WI38 (cell line): ENCODE results near the gene ZNRD2.
A peak's percentile ranks its signal among the peaks of the same experiment; 100 is the strongest.

ENCODE experiments used
- H3K4me3 ChIP-seq: 2 replicates; pipeline ENCODE4 v1.5.1; 2011; ENCODE audit warnings: low read depth, mild to moderate bottlenecking, control low read depth, low read length
- TF ChIP-seq, protein P1 (sequence below): IDR thresholded peaks from 2 replicates; pipeline ENCODE4 v1.5.1; 2012; ENCODE audit warnings: low read depth, mild to moderate bottlenecking, control low read depth, low read length

ZNRD2 gene

DNA sequence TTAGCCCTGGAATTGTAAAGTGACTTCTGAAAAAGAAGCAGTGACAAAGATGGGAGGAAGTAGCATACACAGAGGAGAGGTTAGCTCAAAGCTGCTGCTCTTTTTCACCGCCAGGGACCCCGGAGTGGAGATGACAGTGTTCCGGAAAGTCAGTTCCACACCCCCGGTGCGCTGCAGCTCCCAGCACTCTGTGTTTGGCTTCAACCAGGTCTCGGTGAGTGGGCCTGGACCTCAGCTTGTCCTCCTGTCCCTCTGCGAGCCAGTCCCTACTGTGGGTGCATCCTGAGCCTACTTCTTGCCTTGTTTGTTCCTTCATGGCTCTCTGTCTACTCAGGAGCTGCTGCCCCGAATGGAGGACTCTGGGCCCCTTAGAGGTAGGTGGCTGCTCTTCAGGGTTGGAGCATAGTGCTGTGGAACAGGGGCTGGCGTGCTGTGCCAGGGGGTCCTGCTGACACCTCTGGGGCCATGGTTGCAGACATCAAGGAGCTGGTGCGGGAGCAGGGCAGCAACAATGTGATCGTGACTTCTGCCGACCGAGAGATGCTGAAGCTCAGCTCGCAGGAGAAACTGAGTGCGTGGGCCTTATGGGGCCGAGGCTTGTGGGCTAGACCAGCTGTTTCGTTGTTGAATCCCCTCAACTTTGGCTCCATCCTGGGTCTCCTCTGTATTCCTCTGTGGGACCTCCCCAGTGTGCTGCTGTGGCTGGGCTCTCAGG is 47.0 kb downstream of the ZNRD2 start:
- TF ChIP-seq, protein P1, sequence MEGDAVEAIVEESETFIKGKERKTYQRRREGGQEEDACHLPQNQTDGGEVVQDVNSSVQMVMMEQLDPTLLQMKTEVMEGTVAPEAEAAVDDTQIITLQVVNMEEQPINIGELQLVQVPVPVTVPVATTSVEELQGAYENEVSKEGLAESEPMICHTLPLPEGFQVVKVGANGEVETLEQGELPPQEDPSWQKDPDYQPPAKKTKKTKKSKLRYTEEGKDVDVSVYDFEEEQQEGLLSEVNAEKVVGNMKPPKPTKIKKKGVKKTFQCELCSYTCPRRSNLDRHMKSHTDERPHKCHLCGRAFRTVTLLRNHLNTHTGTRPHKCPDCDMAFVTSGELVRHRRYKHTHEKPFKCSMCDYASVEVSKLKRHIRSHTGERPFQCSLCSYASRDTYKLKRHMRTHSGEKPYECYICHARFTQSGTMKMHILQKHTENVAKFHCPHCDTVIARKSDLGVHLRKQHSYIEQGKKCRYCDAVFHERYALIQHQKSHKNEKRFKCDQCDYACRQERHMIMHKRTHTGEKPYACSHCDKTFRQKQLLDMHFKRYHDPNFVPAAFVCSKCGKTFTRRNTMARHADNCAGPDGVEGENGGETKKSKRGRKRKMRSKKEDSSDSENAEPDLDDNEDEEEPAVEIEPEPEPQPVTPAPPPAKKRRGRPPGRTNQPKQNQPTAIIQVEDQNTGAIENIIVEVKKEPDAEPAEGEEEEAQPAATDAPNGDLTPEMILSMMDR = no peak
- peak overlapping the region; percentile 82 for H3K4me3 ChIP-seq

DNA sequence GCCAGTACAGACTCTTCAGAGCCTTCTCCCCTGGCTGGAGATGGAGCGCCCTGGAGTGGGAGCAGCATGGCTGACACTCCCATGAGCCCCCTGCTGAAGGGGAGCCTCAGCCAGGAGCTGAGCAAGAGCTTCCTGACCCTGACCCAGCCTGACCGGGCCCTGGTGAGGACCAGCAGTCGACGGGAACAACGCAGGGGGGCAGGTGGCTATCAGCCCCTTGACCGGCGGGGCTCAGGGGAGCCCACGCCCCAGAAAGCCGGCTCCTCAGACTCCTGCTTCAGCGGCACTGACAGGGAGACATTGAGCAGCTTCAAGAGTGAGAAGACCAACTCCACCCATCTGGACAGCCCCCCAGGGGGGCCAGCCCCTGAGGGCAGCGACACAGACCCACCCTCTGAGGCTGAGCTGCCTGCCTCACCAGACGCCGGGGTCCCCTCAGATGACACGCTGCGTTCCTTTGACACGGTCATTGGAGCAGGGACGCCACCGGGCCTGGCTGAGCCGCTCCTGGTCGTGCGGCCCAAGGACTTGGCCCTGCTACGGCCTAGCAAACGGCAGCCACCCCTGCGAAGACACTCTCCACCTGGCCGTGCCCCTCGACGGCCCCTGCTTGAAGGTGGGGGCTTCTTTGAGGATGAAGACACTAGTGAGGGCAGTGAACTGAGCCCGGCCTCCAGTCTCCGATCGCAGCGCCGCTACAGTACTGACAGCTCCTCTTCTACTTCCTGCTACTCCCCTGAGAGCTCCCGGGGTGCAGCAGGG is 47.9 kb downstream of the ZNRD2 start:
- TF ChIP-seq, protein P1 = no peak
- H3K4me3 ChIP-seq = no peak overlapping the region

DNA sequence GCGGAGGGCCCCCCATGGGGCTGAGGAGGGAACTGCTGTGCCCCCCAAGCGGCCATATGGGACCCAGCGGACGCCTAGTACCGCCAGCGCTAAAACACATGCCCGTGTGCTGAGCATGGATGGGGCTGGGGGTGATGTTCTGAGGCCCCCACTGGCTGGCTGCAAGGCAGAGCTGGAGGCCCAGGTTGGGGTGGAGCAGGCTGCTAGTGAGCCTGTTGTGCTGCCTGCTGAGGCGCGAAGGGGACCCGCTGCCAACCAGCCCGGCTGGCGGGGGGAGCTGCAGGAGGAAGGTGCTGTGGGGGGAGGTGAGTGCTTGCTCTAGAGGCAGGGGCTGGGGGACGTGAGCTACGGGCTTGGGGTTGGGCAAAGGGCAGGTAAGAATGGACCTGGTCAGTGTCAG is 48.5 kb downstream of the ZNRD2 start:
- TF ChIP-seq, protein P1 = no peak
- no peak overlapping the region for H3K4me3 ChIP-seq

DNA sequence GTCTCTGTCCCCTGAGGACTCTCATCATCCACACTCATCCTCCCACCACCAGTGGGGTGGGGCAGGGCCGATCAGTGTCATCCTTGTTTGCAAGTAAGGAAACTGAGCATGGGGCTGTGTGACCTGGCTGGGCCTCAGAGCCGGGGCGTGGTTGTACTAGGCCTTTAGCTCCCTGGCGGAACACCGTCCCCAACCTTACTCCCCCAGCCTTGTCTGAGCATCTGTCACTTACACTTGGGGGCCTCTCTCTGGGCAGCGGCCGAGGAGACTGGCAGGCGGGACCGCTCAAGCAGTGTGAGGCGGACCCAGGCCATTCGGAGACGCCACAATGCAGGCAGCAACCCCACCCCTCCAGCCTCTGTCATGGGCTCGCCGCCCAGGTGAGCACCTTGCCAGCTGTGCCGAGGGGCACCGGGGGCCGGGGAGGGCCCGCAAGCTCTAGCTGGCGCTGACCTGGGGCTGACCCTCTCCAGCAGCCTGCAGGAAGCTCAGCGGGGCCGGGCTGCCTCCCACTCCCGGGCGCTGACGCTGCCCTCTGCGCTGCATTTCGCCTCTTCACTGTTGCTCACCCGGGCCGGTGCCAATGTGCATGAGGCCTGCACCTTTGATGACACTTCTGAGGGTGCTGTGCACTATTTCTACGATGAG is 49.1 kb downstream of the ZNRD2 start:
- TF ChIP-seq, protein P1 = no peak
- no peak overlapping the region for H3K4me3 ChIP-seq

DNA sequence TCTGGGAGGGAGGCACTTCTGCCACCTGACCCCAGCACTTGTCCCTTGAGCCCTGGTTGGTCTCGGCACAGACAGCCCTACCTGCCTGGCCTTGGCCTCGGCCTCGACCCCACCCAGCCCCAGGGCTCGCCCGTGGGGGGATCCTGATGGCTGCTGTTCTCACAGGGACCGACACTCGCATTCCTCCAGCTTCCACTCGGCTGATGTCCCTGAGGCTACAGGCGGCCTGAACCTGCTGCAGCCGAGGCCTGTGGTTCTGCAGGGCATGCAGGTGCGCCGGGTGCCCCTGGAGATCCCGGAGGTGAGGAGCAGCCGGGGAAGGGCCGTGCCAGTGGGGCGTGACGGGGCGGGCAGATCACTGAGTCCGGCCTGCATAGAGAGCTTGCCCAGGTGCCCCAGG is 50.4 kb downstream of the ZNRD2 start:
- TF ChIP-seq, protein P1 = no peak
- H3K4me3 ChIP-seq = no peak overlapping the region

DNA sequence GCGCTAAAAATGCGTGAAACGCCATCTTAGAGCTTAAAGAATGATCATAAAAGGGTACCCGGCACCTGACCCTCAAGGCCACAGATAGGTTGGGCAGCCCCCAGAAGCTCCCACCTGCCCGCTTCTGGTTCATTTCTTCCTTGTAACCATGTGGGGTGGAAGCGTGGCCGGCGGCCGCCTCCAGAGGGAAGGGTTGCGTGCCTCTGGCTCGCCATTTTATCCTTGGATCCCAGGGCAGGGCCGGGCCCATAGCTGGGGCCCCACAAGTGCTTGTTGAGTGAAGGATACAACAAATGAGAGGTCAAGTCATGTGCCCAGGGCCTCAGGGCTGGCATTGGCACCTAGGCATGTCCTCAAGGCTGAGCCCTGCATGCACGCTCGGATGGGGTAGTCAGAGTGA is 51.2 kb downstream of the ZNRD2 start:
- H3K4me3 ChIP-seq = no peak overlapping the region
- TF ChIP-seq, protein P1 = no peak
